ENCODE data around the gene DIAPH3.
A peak's percentile ranks its signal among the peaks of the same experiment; 100 is the strongest.
"Not testable (repeated sequence)": the region's sequence is repeated elsewhere in the genome, so short reads cannot be mapped to it uniquely, and the experiment has no call there.

The DIAPH3 gene, protein sequence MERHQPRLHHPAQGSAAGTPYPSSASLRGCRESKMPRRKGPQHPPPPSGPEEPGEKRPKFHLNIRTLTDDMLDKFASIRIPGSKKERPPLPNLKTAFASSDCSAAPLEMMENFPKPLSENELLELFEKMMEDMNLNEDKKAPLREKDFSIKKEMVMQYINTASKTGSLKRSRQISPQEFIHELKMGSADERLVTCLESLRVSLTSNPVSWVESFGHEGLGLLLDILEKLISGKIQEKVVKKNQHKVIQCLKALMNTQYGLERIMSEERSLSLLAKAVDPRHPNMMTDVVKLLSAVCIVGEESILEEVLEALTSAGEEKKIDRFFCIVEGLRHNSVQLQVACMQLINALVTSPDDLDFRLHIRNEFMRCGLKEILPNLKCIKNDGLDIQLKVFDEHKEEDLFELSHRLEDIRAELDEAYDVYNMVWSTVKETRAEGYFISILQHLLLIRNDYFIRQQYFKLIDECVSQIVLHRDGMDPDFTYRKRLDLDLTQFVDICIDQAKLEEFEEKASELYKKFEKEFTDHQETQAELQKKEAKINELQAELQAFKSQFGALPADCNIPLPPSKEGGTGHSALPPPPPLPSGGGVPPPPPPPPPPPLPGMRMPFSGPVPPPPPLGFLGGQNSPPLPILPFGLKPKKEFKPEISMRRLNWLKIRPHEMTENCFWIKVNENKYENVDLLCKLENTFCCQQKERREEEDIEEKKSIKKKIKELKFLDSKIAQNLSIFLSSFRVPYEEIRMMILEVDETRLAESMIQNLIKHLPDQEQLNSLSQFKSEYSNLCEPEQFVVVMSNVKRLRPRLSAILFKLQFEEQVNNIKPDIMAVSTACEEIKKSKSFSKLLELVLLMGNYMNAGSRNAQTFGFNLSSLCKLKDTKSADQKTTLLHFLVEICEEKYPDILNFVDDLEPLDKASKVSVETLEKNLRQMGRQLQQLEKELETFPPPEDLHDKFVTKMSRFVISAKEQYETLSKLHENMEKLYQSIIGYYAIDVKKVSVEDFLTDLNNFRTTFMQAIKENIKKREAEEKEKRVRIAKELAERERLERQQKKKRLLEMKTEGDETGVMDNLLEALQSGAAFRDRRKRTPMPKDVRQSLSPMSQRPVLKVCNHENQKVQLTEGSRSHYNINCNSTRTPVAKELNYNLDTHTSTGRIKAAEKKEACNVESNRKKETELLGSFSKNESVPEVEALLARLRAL

GRCh38 chr13:60163478-60164233, at the start of gene DIAPH3:
TSS of gene DIAPH3 (minus strand) at chr13:60163928. CDS start at chr13:60163766, 162 bp downstream.
- DNase-seq (ENCODE audit: low read depth in 2 of 2): peak; percentile 79

- no peak for DNase-seq (ENCODE audit: low read depth in 2 of 2)
These were observed 49.6 kb upstream of the DIAPH3 start for GRCh38 chr13:60213236-60213744.

DNA sequence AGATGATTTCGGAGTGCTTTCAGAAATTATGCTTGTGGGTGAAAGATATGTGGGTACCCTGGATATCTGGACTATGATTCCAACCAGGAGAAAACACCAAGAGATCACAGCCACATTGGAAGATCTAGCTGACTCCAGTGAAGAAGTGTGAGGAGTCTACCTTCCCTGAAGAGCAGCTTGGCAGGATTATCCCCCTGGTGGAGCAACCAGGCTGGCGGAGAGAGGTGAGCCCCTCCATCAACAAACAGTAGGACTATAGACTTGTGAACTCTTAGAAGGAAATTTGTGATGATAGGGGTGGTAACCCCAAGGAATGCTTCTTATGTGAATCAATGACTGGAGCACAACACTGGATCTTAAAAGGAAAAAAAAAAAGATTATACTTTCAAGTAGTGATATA, 47.8 kb upstream of the DIAPH3 start:
- DNase-seq (ENCODE audit: low read depth in 2 of 2): no peak

DNA sequence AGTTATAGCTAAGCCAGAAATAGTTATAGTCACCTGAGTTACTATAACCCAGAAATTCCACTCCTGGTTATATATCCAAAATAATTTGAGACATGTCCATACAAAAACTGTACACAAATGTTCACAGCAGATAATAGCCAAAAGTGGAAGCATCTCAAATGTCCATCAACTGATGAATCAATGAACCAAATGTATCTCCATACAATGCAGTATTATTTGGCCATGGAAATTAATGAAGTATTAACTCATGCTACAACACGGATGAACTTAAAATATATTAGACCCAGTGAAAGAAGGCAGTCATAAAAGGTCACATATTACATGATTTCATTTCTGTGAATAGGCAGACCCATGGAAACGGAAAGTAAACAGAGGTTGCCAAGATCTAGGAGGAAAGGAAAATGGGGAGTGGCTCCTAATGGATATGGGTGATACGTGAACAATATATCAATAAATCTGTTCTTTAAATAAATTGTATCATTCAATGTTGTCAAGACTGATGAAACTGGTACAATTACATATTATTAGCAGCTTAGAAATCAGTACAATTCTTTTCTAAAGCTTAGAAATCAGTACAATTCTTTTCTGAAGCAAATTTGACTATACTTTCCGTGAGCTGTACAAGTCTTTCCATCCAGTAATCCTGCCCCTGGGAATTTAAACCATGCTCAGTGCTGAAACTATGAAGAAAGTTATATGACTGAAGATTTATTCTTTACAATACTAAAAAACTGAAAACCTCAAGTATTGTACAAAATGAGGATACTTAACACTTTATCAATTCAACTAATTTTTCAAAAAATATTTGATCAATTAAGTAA, 47.0 kb upstream of the DIAPH3 start:
- no peak for DNase-seq (ENCODE audit: low read depth in 2 of 2)

- DNase-seq (ENCODE audit: low read depth in 2 of 2): not testable (repeated sequence)
These were observed 41.8 kb upstream of the DIAPH3 start for GRCh38 chr13:60205499-60205898.

GRCh38 chr13:60201286-60201685, 37.6 kb upstream of the DIAPH3 start:
- no peak for DNase-seq (ENCODE audit: low read depth in 2 of 2)

GRCh38 chr13:60195893-60196292, 32.2 kb upstream of the DIAPH3 start:
- not testable (repeated sequence) for DNase-seq (ENCODE audit: low read depth in 2 of 2)

GRCh38 chr13:60182907-60183306, 19.2 kb upstream of the DIAPH3 start:
- DNase-seq (ENCODE audit: low read depth in 2 of 2): no peak

- DNase-seq (ENCODE audit: low read depth in 2 of 2): no peak
These were observed 14.6 kb upstream of the DIAPH3 start for GRCh38 chr13:60178327-60178726.

DNA sequence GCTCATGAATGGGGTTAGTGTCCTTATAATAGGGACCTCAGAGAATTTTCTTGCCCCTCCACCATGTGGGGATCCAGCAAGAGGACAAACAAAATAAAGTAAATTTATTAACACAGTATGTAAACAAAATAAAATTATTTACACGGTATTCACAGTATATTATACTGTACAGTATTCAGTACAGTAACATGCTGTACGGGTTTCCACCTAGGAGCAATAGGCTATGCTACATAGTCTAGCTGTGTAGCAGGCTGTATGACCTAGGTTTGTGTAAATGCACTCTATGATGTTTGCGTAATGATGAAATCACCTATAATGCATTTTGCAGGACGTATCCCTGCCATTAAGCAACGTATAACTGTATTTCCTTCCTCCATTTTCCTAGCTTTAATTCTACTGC, 11.8 kb upstream of the DIAPH3 start:
- DNase-seq (ENCODE audit: low read depth in 2 of 2): no peak

- DNase-seq (ENCODE audit: low read depth in 2 of 2): no peak
These were observed 10.4 kb upstream of the DIAPH3 start for GRCh38 chr13:60174113-60174512.

DNA sequence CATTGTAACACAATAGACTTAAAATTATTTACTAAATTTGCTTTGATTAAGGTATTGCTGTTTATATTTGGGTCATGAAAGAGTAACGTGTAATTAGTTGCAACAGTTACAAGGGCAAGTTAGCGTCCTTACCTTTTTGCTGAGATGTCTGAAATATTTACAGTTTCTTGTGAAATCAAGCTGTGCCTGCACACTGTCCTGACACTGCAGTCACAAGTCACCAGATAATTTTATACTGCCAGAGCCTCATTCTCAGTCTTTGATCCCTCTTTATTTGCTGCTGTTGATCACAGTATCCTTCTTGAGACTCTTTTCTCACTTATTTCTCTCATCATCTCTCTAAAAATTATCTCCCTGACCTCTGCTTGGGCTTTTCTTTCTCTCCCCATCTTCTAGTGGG, 8.4 kb upstream of the DIAPH3 start:
- no peak for DNase-seq (ENCODE audit: low read depth in 2 of 2)

DNA sequence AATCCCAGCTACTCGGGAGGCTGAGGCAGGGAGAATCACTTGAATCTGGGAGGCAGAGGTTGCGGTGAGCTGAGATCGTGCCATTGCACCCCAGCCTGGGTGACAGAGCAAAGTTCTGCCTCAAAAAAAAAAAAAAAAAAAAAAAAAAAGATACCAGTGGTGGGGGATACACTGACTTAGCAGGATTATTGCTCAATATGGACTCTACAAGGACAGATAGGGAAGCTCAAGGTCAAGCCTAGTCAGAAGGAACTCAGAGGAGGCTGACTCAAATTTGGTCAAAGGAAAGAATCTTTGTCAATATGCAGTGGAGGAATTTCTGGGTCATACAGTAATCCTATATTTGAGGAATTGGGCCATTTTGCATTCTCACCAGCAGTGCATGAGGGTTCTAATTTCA, 6.7 kb upstream of the DIAPH3 start:
- no peak for DNase-seq (ENCODE audit: low read depth in 2 of 2)

DNA sequence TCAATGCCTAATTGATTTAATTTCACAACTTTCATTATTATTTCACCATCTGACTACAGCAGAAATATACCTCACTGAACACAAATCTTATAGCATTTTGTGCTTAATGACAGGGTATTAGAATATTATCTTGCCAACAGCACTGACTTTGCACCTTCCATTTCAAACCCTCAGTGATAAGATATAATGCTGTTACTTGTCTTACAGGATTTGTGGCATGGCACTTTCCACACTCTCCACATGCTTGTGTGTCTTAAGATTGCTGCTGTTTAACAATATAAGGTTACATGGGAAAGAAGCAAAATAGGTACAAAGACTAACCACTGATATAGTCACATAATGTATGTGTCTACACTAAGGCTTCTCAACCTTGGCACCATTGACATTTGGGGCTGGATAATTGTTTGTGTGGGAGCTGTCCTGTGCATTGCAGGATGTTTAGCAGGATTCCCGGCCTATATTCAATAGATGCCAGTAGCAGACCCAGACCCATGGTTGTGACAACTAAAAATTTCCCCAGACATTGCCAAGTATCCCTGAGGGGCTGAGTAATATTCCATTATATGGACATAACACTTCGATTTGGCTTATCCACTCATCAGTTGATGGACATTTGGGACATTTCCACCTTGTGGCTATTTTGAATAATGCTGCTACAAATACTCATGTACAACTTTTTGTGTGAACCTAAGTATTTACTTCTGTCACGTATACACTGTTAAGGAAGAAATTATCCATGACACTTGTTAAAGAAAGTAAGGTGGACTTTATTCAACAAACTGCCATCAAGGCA, 5.7 kb upstream of the DIAPH3 start:
- DNase-seq (ENCODE audit: low read depth in 2 of 2): no peak

- no peak for DNase-seq (ENCODE audit: low read depth in 2 of 2)
These were observed 3.4 kb upstream of the DIAPH3 start for GRCh38 chr13:60167121-60167520.

DNA sequence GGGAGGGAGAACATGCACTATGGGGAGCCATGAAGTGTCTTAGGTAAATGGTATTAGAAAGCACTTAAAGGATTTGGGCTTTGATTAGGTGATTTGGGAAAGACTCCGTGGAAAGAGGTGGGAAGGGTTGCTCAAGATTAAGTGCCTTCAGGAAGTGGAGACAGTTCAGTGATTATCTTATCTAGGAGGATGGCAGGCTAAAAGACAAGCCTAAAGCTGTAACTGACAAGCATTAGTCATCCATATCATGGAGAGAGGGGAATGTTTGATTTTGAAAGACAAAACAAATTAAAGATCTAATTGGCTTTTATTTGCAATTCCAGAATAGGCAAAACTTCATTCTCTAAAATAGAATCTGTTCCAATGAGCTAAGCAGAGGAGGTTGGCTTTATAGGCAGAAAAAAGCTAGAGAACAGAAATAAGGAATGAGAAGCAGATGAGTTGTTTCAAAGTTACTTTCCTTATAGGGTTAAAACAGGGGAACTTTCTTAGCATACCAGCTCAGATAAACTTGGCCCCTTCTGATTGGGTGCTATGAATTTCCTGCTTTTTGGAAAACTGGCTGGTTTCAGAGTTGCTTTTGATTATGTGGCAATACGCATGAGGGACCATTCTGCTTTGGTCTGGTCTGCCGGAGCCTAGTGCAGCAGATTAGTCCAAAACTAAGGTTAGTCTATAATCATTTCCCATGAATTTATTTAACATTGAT, 1.8 kb upstream of the DIAPH3 start:
- DNase-seq (ENCODE audit: low read depth in 2 of 2): no peak

DNA sequence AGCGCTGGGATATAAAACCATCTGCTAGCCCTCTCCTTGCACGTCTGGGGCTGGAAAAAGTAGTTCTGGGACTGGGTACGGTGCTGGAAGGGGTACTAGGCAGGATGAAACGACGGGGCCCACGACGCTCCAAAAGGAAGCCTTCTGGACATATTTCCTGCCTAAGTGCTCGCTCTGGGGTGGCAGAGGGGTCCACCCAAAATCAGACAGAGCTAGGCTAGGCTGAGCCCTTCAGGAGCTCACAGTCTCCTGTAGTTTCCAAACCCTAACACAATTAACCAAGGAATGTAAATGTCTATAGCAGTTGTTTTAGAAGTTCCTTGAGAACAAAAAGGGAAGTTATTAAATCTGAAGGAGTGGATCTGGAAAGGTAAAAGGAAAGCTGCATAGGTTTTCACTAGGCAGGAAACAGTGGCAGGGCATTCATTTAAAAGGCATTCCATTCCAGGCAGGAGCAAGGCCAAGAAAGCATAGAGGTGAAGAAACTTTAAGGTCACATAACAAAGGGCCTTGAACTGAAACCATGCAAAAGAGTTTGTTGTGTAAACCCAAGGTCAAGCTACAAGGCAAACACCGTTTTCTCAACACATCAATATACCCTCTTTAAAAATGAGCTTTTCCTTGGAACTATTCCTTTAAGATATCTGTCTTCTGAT, 634 bp upstream of the DIAPH3 start:
- DNase-seq (ENCODE audit: low read depth in 2 of 2): no peak

DNA sequence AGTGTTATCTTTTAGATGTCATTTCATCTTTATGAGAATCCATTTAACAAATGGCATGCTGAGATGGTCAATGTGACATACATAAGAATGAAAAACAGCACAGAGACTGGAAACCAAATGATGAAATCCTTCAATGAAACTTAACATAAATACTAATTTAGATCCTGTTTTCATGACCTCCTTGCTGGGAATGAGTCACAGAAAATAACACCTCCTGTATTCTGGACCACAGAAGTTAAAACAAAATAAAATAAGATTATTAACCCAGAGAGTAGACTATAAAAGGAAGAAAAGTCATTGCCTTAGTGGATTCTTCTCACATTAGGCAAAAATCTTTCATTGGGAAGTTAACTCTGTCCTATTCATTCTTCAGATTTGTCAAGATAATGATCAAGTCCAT, 1.6 kb downstream of the DIAPH3 start:
- no peak for DNase-seq (ENCODE audit: low read depth in 2 of 2)

All from stimulated activated CD8-positive, alpha-beta memory T cell treated with anti-CD3 and anti-CD28 coated beads, Interleukin-15, amount 100 ng/mL, for 4 hours (primary cell).